Stimulated activated CD4-positive, alpha-beta T cell treated with anti-CD3 and anti-CD28 coated beads, Interleukin-1b, Interleukin-23, amount 100 ng/mL, for 48 hours (primary cell): ENCODE results near the gene NLE1.

Experiments used
- DNase-seq: peaks from one replicate; pipeline ENCODE4 v3.0.0-alpha.2; 2020

The NLE1 gene

DNA sequence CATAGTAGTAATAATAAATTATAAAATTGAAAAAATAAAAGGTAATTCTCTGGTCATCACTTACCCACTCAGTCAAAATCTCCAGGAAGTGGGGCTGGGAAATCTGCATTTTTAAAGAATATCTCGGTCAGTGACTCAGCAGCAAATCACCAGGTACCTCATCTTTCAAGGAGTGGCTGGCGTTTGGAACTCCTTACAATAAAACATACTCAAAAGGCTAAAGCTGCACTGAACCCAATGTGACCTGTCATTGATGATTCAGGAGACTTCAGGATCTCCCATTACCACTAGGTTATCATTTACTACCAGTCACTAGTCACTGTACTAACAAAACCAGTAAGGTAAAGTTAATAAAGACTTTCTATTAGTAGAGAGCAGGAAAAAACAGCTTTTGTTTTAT, 57.1 kb downstream of the NLE1 start:
- no peak for DNase-seq

DNA sequence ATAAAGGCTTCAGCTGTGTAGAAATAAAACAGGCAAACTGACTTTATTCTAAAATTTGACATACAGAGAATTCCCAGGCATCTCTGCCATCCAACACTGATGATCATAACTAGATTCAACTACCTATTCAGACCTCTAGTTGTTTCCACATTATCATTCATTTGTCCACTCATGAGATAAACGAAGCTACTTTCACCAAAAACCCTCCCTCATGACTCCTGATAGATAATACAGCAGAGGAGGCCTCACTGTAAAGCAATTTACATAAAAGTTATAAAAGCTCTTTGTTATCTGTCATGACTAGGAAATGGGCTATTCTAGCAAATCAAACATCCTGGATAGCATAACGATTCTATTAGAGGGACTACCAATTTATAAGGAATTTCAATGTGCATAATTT, 59.0 kb downstream of the NLE1 start:
- DNase-seq: no peak

DNA sequence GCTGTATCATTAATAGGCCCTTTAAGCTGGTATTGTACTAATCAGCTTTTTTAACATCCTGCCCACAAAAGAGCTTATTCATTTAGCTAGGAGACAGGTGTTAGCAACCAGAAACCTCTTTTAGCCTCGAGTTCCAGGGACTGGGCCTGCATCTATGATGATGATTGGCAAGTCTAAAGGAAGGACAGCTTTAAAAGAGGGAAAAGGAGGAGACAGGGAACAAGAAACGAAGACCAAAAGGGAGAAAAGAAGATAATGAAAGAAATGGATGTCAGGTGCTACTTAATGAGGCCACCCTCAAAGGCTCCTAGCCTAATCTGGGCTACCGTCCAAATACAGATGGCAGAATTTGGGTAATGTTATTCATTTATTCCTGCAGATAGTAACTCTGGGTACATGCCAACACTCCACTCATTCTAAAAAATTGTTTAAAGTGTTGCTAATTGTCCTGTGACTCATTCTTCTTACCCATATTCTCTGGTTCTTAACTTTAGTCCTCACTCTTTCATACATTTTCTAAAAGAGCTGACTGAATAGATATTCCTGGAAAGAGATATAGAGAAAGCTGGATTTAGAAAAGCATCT, 59.9 kb downstream of the NLE1 start:
- DNase-seq: no peak

DNA sequence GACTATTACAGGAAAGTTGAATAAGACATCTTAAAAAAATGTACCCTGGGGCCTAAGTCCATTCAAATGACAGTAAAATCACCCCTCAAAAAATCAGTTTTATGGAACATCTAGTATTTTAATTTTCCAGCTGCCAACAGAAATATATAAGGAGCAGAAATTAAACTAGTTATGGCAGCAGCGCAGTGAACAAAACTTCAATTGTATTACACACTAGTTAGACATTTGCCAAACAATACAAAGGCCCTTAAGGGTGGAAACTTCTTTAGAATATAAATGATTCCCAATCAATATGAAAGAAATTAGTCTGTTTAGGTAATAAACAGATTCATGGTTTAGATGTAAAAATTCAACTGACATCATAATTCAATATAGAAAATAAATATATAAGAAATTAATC, 60.5 kb downstream of the NLE1 start:
- DNase-seq: no peak

DNA sequence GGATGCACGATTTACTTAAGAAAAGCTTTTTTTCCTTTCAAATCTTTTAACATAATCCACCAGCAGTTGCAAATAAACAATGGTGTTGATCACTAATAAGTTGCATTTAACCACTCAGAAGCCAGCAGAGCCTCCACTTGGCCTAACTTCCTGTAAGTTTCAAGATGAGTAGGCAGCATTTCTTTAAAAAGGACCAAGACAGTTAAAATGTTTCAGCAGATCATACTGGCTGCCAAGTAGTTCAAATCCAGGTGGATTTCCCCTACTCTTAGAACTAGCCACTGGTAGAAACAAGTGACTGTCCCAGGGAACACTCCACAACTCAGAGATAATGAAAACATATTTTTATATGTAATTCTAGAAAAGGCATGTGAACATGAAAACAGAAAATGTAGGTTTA, 61.6 kb downstream of the NLE1 start:
- no peak for DNase-seq

DNA sequence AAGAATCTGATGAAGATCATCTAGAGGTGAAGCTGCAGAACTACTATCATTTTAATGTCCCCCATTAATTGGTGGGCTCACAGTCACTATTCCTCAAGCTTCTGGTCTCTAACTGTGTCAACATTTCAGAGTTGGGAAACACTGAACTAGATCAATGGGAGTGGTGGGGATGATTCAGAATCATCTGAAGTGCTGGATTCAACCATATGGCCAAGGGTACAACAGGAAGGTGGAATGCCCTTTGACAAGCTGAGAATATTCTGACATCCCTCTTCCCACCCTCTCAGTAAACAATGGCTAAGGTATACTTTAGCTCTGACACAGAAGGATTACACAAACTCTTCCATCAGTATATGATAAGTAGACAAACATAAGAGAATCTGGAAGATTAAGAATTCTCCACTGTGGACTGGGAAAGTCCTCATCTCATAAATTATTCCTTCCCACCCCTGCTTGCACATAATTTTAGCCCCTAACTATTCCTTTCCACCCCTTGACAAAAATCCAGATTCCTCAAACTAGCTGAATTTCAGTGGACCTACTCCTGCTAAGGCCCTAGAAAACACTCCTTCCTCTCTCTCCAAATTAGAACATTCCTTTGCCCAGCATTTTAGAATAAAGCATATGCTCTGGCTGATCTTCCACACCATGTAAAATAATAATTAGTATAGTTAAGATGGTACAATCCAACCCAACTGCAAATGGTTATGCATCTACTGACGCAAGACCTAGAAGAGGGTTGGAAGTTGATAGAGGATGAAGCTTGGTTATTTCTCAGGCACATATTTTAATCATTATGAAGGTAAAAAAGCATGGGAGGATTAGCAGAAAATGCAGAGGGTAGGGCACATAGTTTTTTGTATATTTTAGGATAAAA, 62.3 kb downstream of the NLE1 start:
- DNase-seq: no peak
